Mesenchymal stem cell (in vitro differentiated cells and primary cell): ENCODE measurements around the gene GK2. TPM values are rescaled to one million over a fixed set of nuclear protein-coding genes. Genes with fewer than 3 reads are reported as not detected.

Experiments used
- DNase-seq: peaks from one replicate; pipeline ENCODE4 v3.0.0-alpha.2; 2013
- H2AFZ ChIP-seq: one replicate; pipeline ENCODE4 v1.6.1; 2013; ENCODE audit warnings: low read depth, mild to moderate bottlenecking, control low read depth, inconsistent platforms, low read length, moderate library complexity
- H2AK5ac ChIP-seq: 2 replicates; pipeline ENCODE4 v1.6.1; 2013; ENCODE audit warnings: low read length, moderate library complexity, mild to moderate bottlenecking, inconsistent platforms; ENCODE audit not compliant: severe bottlenecking
- H2BK120ac ChIP-seq: one replicate; pipeline ENCODE4 v1.6.1; 2013; ENCODE audit warnings: low read depth, mild to moderate bottlenecking, inconsistent platforms, low read length, moderate library complexity
- H2BK12ac ChIP-seq, 2 experiments: one replicate each; pipeline ENCODE4 v1.6.1; 2013; ENCODE audit warnings: inconsistent platforms in 2 of 2, low read length in 2 of 2, mild to moderate bottlenecking in 2 of 2, moderate library complexity in 2 of 2, control low read depth in 1 of 2
- H2BK15ac ChIP-seq: one replicate; pipeline ENCODE4 v1.6.1; 2013; ENCODE audit warnings: mild to moderate bottlenecking, low read depth, inconsistent platforms; ENCODE audit not compliant: poor library complexity, severe bottlenecking
- H2BK5ac ChIP-seq: 2 replicates; pipeline ENCODE4 v1.6.1; 2013; ENCODE audit warnings: low read depth, mild to moderate bottlenecking, low read length, control low read depth, inconsistent platforms; ENCODE audit not compliant: poor library complexity, severe bottlenecking
- H3K14ac ChIP-seq, 2 experiments: one replicate each; pipeline ENCODE4 v1.6.1; 2013; ENCODE audit warnings: inconsistent platforms in 2 of 2, low read length in 2 of 2, control low read depth in 1 of 2, mild to moderate bottlenecking in 1 of 2, moderate library complexity in 1 of 2
- H3K18ac ChIP-seq, 2 experiments: one replicate each; pipeline ENCODE4 v1.6.1; 2013; ENCODE audit warnings: inconsistent platforms in 2 of 2, low read length in 2 of 2, control low read depth in 1 of 2, low read depth in 1 of 2, mild to moderate bottlenecking in 1 of 2
- H3K23ac ChIP-seq, 2 experiments: one replicate each; pipeline ENCODE4 v1.6.1; 2013; ENCODE audit warnings: inconsistent platforms in 2 of 2, low read length in 2 of 2, mild to moderate bottlenecking in 2 of 2, moderate library complexity in 2 of 2, control low read depth in 1 of 2
- H3K27ac ChIP-seq: 2 replicates; pipeline ENCODE4 v1.5.1; 2013; ENCODE audit warnings: mild to moderate bottlenecking, moderate library complexity, low read length, control low read depth, inconsistent platforms; ENCODE audit not compliant: poor library complexity, severe bottlenecking
- H3K27me3 ChIP-seq, 2 experiments: 2 replicates each; pipeline versions ENCODE4 v1.6.1 to v1.7.0; 2013; ENCODE audit warnings: low read length in 2 of 2, mild to moderate bottlenecking in 2 of 2, moderate library complexity in 2 of 2, control low read depth in 1 of 2, inconsistent platforms in 1 of 2; ENCODE audit not compliant: control insufficient read depth in 1 of 2, insufficient read depth in 1 of 2
- H3K36me3 ChIP-seq, 2 experiments: 2 replicates each; pipeline versions ENCODE4 v1.6.1 to v1.7.0; 2013; ENCODE audit warnings: low read length in 2 of 2, control low read depth in 1 of 2, inconsistent platforms in 1 of 2, low read depth in 1 of 2, mild to moderate bottlenecking in 1 of 2; ENCODE audit not compliant: insufficient read depth in 2 of 2, control insufficient read depth in 1 of 2
- H3K4ac ChIP-seq, 2 experiments: one replicate each; pipeline ENCODE4 v1.6.1; 2013; ENCODE audit warnings: inconsistent platforms in 2 of 2, low read length in 2 of 2, mild to moderate bottlenecking in 2 of 2, moderate library complexity in 2 of 2, control low read depth in 1 of 2, low read depth in 1 of 2
- H3K4me1 ChIP-seq: 2 replicates; pipeline ENCODE4 v1.6.1; 2013; ENCODE audit warnings: low read depth, low read length, control low read depth; ENCODE audit not compliant: control insufficient read depth, insufficient read depth
- H3K4me2 ChIP-seq: 2 replicates; pipeline ENCODE4 v1.6.1; 2013; ENCODE audit warnings: low read length, mild to moderate bottlenecking, inconsistent platforms; ENCODE audit not compliant: poor library complexity, severe bottlenecking
- H3K4me3 ChIP-seq, 2 experiments: 2 replicates each; pipeline versions ENCODE4 v1.5.1 to v1.7.0; 2013; ENCODE audit warnings: low read length in 2 of 2, mild to moderate bottlenecking in 2 of 2, control low read depth in 1 of 2, low read depth in 1 of 2; ENCODE audit not compliant: insufficient read depth in 1 of 2
- H3K79me1 ChIP-seq: replicated peaks from 2 replicates; pipeline ENCODE4 v1.6.1; 2013; ENCODE audit warnings: mild to moderate bottlenecking, control low read depth, low read length, inconsistent platforms; ENCODE audit not compliant: poor library complexity, severe bottlenecking
- H3K9ac ChIP-seq: 2 replicates; pipeline ENCODE4 v1.7.0; 2013; ENCODE audit warnings: mild to moderate bottlenecking, low read length, moderate library complexity
- H3K9me3 ChIP-seq: 2 replicates; pipeline ENCODE4 v1.7.0; 2013; ENCODE audit warnings: mild to moderate bottlenecking, low read length; ENCODE audit not compliant: control insufficient read depth
- H4K8ac ChIP-seq: one replicate; pipeline ENCODE4 v1.6.1; 2013; ENCODE audit warnings: inconsistent platforms, mild to moderate bottlenecking, low read length, moderate library complexity
- H4K91ac ChIP-seq: one replicate; pipeline ENCODE4 v1.6.1; 2013; ENCODE audit warnings: mild to moderate bottlenecking, low read length, inconsistent platforms
- WGBS: methylation state at CpG from one replicate; pipeline ENCODE4 v1.1.7; 2013; ENCODE audit warnings: mixed read lengths; 5-methylcytosine and 5-hydroxymethylcytosine counted together
- polyA plus RNA-seq, 2 experiments: library from polyadenylated mRNA; stranded (reverse); fragments of 200-250 nt; gene quantifications; one replicate each; pipeline ENCODE4 v1.2.3, GENCODE V29; 2013

GK2 gene
- polyA plus RNA-seq (2013, experiment 1 of 2): not detected
- not detected for polyA plus RNA-seq (2013, experiment 2 of 2)

DNA sequence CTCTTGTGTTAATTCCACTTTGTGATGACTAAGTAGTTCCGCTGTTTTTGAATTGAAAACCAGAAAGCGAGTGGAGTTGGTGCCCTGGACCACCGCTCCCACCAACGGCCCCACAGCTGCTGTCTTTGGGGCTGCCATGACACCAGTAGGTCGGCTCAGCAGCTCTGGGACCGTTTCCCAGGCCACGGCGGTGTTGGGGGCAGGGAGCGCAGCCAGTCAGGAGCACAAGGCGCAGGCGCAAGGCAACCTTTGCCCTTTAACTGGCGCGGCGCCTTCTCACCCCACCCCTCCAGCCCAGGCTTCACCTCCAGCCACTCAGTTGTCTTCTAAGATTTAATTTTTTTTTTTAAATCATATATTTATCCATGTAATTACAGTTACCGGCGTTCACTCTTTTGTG is at the start of gene GK2:
Gene GK2, minus strand, starts transcription at position 166 of the 400 bp plus-strand sequence. Its CDS starts 28 bp downstream, at position 138.
- no peaks in the 10 kb centered on the region for H3K4me1 ChIP-seq
- no peak within 1 kb of the TSS for H3K4me2 ChIP-seq
- no peak within 1 kb of the TSS for H2AFZ ChIP-seq
- H2AK5ac ChIP-seq: no peak within 1 kb of the TSS
- no peak within 1 kb of the TSS for H3K4ac ChIP-seq
- H3K36me3 ChIP-seq: no peaks in the 10 kb centered on the region
- no peak within 1 kb of the TSS for H4K91ac ChIP-seq
- no peak within 1 kb of the TSS for H3K14ac ChIP-seq
- H3K27ac ChIP-seq: no peak within 1 kb of the TSS
- no peak for DNase-seq
- H2BK120ac ChIP-seq: no peak within 1 kb of the TSS
- 88% methylated on average over 11 of the region's 16 CpGs for WGBS
- no peak within 1 kb of the TSS for H4K8ac ChIP-seq
- no peak within 1 kb of the TSS for H3K18ac ChIP-seq
- no peaks in the 10 kb centered on the region for H3K27me3 ChIP-seq
- H3K9me3 ChIP-seq: peaks cover 3% of the 10 kb centered on the region
- H2BK5ac ChIP-seq: no peak within 1 kb of the TSS
- H2BK12ac ChIP-seq: no peak within 1 kb of the TSS
- no peak within 1 kb of the TSS for H3K9ac ChIP-seq
- no peaks in the 10 kb centered on the region for H3K79me1 ChIP-seq
- H3K4me3 ChIP-seq: no peak within 1 kb of the TSS
- H2BK15ac ChIP-seq: no peak within 1 kb of the TSS
- H3K23ac ChIP-seq: no peak within 1 kb of the TSS

DNA sequence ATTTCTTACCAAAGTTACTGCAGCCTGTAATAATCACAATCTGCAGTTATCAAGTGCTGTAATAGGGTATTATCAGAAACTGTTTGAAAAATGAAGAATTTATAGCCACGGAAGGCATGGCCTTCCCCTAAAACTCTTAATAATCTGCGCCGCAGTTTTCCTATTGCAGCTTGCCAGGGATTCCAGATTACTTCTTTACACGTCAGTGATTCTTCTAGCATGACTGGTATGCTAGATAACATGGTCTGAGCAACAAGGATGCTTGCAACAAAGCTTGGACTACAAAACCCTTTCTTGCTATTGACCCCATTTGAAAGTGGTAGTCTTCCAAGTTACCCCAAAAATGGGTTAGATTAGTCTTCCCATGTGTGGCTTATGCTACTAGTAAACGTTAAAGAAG is 47.2 kb upstream of the GK2 start:
- H3K4me1 ChIP-seq: no peaks in the 10 kb centered on the region
- H2BK15ac ChIP-seq: no peak overlapping the region
- H3K14ac ChIP-seq: no peak overlapping the region
- H4K91ac ChIP-seq: no peak overlapping the region
- H2BK12ac ChIP-seq: no peak overlapping the region
- no peaks in the 10 kb centered on the region for H3K79me1 ChIP-seq
- H3K9me3 ChIP-seq: no peaks in the 10 kb centered on the region
- no peaks in the 10 kb centered on the region for H3K27me3 ChIP-seq
- no peak overlapping the region for H3K23ac ChIP-seq
- no peak overlapping the region for H2BK5ac ChIP-seq
- H3K18ac ChIP-seq: no peak overlapping the region
- no peak overlapping the region for H2AFZ ChIP-seq
- H4K8ac ChIP-seq: no peak overlapping the region
- H3K36me3 ChIP-seq: no peaks in the 10 kb centered on the region
- 79% methylated on average over 5 of the region's 5 CpGs for whole genome bisulfite sequencing
- no peak overlapping the region for H3K4ac ChIP-seq
- H2AK5ac ChIP-seq: no peak overlapping the region
- H3K27ac ChIP-seq: no peak overlapping the region
- H3K4me3 ChIP-seq: no peak overlapping the region
- H3K9ac ChIP-seq: no peak overlapping the region
- DNase-seq: no peak
- no peak overlapping the region for H3K4me2 ChIP-seq
- no peak overlapping the region for H2BK120ac ChIP-seq

DNA sequence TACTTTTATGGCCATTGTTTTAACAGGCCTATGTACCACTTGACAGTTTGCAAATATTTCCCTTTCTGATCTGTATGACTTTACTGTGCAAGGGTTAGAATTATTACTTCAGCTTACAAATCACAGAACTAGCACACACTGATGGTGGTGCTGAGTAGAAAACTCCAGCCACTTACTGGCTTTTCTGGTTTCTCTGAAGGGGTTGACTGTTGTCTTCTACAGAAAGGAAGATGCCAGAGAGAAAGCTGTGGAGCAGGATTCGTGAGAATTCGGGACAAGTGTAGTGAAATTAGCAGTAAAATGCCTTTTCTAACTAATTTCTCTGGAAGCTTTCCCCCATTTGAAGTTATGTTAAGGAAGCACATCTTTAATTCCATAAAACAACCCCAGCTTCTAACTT is 46.6 kb upstream of the GK2 start:
- H3K36me3 ChIP-seq: no peaks in the 10 kb centered on the region
- no peaks in the 10 kb centered on the region for H3K79me1 ChIP-seq
- H2BK5ac ChIP-seq: no peak overlapping the region
- no peak overlapping the region for H3K4me3 ChIP-seq
- no peak overlapping the region for H4K8ac ChIP-seq
- no peak overlapping the region for H3K23ac ChIP-seq
- no peaks in the 10 kb centered on the region for H3K27me3 ChIP-seq
- no peak overlapping the region for H3K4me2 ChIP-seq
- H3K9me3 ChIP-seq: no peaks in the 10 kb centered on the region
- H2AK5ac ChIP-seq: no peak overlapping the region
- no peak overlapping the region for H3K14ac ChIP-seq
- no peaks in the 10 kb centered on the region for H3K4me1 ChIP-seq
- no peak overlapping the region for H4K91ac ChIP-seq
- H3K4ac ChIP-seq: no peak overlapping the region
- H2BK15ac ChIP-seq: no peak overlapping the region
- no peak for DNase-seq
- H3K27ac ChIP-seq: no peak overlapping the region
- WGBS: 100% methylated on average over 2 of the region's 2 CpGs
- H3K18ac ChIP-seq: no peak overlapping the region
- H2AFZ ChIP-seq: no peak overlapping the region
- H3K9ac ChIP-seq: no peak overlapping the region
- H2BK120ac ChIP-seq: no peak overlapping the region
- no peak overlapping the region for H2BK12ac ChIP-seq

DNA sequence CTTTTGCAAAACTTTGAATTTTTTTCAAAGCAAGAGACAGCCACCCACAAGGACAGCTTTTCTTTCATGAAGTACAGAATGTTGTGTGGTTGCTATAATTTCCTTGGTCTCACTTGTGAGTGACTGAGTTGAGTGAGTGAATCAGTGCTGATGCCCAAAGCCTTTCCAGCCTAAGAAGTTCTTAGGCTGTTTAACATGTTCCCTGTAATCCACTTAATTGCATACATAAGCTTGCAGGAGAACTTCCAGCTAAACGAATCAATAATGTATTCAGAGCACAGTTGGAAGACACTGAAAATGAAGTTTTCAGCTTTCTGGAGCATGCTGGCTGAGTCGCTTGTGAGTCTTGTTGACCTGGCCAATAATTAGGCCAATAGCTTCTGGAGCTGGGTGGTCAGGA is 42.0 kb upstream of the GK2 start:
- Histone ChIP-seq H2BK12ac (no peak overlapping the region), H3K27me3 (no peaks in the 10 kb centered on the region), H3K9ac (no peak overlapping the region), H3K18ac (no peak overlapping the region), H3K27ac (no peak overlapping the region), H3K36me3 (no peaks in the 10 kb centered on the region), H2BK5ac (no peak overlapping the region), H3K14ac (no peak overlapping the region), H3K4ac (no peak overlapping the region), H2AFZ (no peak overlapping the region), H2BK120ac (no peak overlapping the region), H2AK5ac (no peak overlapping the region), H3K4me3 (no peak overlapping the region), H3K4me1 (peaks cover 2% of the 10 kb centered on the region), H4K8ac (no peak overlapping the region), H2BK15ac (no peak overlapping the region), H4K91ac (no peak overlapping the region), H3K9me3 (no peaks in the 10 kb centered on the region), H3K79me1 (no peaks in the 10 kb centered on the region), H3K4me2 (no peak overlapping the region), H3K23ac (no peak overlapping the region)
- WGBS: 88% methylated on average over 2 of the region's 2 CpGs
- DNase-seq: no peak
